Pons (tissue), 1 donor: ENCODE data around the gene SNTA1.
"Not testable (repeated sequence)": the region's sequence is repeated elsewhere in the genome, so short reads cannot be mapped to it uniquely, and the experiment has no call there.

Experiments
- DNase-seq: peaks from one replicate; pipeline ENCODE4 v3.0.0-alpha.2; 2016; ENCODE audit warnings: low spot score

The SNTA1 gene

GRCh38 chr20:33431797-33432381 is 11.7 kb downstream of the SNTA1 start:
- DNase-seq: peak; percentile 63

DNA sequence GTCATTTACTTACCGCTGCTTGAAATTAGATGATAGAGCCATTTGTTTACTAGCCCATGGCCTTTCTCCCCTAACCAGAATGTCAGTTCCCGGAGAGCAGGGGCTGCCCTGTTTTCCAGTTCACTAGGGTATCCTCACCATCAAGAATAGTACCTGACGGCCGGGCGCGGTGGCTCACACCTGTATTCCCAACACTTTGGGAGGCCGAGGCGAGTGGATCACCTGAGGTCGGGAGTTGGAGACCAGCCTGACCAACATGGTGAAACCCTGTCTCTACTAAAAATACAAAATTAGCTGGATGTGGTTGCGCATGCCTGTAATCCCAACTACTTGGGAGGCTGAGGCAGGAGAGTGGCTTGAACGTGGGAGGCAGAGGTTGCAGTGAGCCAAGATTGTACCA is 19.7 kb downstream of the SNTA1 start:
- DNase-seq: not testable (repeated sequence)

- DNase-seq: no peak
Measured at GRCh38 chr20:33423141-33423834, 20.3 kb downstream of the SNTA1 start.

DNA sequence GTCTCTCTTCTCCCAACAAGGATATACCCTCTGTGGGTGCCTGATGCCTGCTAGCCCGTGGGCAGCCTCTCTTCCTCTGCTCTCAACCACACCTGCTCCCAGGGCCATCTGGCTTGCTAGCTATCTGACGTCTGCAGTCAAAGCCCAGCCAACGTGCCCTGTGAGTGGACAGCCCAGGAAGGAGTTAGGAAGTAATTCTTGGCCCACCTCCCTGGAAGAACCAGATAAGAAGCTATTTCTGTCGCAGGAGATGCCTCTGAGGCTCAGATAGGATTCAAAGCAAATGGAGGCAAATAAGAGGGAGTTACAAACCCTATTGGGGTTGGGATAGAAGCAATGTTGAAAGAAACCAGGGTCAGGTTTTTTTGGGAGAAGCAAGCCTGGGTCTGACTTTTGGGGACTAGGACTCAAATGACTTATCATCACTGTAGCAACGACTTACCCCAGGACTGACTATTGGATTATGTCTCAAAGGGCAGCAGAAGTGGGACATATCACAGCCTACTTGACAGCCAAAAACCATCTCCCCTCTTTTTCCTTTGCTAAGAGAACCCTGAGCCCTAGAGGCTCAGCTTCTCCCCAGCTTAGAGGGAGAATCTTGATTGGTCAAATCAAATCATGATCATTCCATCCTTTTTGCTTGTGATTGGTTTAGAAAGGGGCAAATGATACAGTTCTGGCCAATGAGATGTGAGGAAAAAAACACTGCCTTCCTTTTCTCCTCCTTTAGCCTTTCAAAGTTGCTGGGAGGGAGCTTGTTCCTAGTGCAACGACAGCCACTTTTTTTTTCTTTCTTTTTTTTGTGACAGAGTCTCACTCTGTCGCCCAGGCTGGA is 24.2 kb downstream of the SNTA1 start:
- DNase-seq: no peak

GRCh38 chr20:33418033-33418432 is 25.5 kb downstream of the SNTA1 start:
- DNase-seq: no peak

DNA sequence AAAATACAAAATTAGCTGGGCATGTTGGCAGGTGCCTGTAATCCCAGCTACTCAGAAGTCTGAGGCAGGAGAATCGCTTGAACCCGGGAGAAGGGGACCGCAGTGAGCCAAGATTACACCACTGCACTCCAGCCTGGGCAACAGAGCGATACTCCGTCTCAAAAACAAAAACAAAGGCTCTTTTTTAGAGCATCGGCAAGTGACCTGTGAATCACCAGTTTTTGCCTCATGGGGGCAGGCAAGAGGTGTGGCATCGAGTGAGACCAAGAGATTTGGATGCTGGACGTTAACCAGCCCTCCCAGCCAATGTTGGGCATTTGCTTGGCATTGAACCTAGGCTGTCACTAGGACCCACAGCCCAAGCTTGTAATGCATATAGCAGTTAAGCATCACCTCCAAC is 27.6 kb downstream of the SNTA1 start:
- peak; percentile 53 for DNase-seq

- no peak for DNase-seq
Measured at GRCh38 chr20:33412484-33412838, 31.1 kb downstream of the SNTA1 start.

DNA sequence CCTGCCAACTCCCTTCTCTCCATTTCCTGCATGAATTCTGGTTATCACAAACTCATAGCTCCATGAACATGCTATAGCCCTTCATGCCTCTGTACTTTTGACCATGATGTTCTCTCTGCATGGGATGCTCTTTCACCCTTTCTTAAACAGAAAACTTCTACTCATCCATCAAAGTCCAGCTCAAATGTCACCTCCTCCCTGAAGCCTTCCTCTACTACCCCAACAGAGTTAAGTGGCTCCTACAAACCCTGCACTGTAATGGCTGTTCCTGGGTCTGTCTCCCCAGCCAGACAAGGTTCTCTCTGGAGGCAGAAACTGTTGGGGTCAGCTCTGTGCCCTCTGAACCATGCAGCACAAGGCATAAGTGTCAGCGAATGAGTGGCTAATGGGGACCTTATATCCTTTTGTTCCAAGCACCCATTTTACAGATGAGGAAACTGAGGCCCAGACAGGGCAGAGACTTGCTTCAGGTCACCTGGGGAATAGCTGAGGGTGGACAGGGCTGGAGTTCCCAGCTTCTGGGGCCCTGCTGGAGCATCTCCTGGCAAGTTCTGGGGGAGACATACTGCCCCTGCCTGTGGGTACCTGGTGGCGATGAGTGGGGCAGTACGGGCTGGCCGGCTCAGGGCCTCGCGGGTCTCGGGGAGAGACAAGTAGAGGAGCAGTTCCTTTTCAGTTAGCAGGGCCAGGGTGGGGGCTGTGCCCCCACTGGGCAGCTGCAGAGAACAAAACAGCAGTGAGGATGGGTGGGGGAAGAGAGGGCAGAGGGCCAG is 31.7 kb downstream of the SNTA1 start:
- DNase-seq: no peak

GRCh38 chr20:33411242-33411641 is 32.3 kb downstream of the SNTA1 start:
- no peak for DNase-seq

DNA sequence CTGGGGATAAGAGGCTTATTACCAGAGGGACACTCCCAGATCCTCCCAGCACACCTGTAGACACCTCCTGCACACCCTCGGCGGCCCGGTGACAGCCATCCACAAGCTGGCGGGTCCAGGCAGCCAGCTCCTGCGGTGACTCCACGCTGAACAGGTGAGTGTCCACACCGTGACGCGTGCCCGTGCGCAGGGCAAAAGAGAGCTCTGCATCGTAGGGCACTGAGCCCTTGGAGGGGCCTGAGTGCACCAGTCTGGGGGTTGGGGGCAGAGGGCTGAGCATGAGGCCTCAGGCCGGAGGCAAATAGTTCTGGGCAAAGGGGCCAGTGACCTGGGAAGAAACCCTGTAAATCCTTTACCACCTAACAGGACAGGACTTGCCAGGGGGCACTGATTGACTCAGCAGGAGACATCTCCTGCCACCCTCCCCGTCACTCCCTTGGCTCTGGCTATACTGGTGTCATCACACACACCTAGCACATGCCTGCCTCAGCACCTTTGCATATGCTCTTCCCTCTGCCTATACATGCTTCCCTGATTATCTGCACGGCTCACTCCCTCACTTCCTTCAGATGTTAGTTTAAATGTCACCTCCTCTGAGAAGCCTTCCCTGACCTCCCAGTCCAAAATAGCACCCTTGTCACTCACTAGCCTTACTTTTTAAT is 33.4 kb downstream of the SNTA1 start:
- DNase-seq: no peak

DNA sequence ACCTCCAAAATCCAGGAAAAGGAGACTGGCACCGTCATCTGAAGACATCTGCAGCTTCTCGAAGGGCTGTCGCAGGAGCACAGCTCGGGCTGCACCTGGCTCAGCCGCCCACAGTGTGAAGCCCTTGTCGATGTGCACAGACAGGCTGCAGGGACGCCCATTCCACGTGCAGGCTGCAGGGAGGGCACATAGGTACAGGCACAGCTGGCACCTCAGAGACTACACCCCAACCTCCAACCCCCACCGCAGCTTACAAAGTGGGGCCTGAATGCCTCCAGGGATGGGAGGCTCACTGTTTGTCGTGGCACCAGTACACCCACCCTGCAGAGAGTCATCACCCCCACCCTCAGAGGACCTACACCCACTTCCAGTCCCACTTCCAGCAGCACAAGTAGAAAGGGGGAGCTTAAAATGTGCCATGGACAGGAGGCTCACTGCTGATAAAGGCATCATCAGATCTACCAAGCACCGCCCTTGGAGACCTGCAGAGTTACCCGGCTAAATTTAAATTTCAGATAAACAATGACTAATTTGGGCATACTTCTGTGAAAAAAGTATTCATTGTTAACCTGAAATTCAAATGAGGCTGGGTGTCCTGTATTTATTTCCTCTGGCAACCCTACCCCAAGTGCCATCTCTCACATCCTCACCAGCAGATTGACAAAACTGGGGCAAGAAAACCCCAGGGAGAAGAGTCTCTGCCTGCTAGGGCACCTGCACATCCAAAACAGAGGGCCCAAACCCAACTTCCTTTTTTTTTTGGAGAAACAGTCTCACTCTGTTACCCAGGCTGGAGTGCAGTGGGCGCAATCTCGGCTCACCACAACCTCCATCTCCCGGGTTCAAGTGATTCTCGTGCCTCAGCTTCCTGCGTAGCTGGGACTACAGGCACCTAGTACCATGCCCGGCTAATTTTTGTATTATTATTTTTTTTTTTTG is 34.6 kb downstream of the SNTA1 start:
- no peak for DNase-seq

GRCh38 chr20:33408313-33408712 is 35.2 kb downstream of the SNTA1 start:
- no peak for DNase-seq

- no peak for DNase-seq
Measured at GRCh38 chr20:33407796-33408195, 35.8 kb downstream of the SNTA1 start.

- DNase-seq: no peak
Measured at GRCh38 chr20:33407251-33407650, 36.3 kb downstream of the SNTA1 start.

GRCh38 chr20:33404281-33404680 is 39.3 kb downstream of the SNTA1 start:
- DNase-seq: no peak

DNA sequence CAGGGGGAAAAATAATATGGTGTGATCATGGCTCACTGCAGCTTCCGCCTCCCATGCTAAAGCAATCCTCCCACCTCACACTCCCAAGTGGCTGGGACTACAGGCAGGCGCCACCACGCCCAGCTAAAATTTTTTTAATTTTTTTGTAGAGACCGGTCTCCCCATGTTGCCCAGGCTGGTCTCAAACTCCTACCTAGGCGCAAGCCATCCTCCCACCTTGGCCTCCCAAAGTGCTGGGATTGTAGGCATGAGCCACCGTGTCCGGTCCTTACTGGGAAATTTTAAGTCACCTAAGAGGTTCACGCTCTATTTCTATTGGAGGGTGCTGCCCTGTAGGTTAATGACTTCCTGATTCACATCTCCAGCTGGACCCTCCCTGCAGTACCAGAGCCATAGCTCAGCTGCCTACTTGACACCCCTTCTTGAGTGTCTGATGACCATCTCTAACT is 41.6 kb downstream of the SNTA1 start:
- DNase-seq: no peak

DNA sequence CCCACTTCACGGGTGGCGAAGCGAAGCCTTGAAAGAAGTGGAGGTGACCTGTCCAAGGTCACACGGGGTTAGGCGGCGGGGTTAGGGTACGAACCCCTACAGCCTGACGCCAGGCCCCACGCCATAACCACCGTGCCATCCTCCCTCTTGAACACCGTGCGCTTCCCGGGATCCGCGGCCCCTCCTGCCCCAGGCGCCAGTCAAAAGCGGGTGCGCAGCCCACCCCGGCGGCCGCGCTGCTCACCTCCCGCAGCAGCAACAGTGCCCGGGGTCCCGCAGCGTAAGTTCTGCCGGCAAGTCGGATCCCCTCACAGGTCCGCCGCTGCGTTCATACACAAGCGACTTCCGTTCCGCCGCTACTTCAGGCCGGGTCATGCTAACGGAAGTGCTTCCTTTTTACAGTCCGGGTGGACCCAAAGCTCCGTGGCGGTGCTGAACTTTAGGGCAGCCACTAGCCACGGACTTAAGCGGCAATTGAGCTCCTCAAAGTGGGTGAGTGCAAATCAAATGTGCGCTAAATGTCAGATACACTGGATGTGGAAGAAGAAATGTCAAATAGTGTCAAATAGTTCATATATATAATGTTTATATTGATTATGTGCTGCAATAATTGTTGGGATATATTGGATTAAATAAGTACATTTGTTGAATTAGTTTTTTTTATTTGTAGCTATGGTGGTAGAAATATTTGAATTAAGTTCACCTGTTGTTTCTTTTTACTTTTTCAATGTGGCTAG is 42.2 kb downstream of the SNTA1 start, which contains the start of gene CDK5RAP1:
TSS of gene CDK5RAP1 (minus strand) at position 336 of the 737 bp plus-strand sequence. CDS start 4,455 bp downstream, outside the sequence.
- DNase-seq: peak; percentile 76

DNA sequence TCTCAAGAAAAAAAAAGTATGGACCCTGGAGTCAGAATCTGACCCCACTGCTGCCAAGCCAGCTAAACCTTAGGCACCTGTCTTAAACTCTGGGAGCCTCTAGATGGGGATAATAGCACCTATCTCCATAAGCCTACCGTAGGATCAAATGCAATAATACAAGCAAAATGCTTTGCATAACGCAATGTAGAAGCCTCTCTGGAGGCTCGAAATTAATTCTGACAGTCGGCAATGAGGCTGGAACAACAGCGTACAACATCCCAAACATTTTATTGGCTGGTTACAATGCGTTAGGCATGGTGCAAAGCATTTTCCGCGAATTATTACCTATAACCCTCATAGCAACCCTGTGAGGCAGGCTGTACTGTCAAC is 42.8 kb downstream of the SNTA1 start:
- no peak for DNase-seq

GRCh38 chr20:33399924-33400323 is 43.6 kb downstream of the SNTA1 start:
- no peak for DNase-seq

GRCh38 chr20:33394718-33395117 is 48.8 kb downstream of the SNTA1 start:
- DNase-seq: no peak
